Measurements from ENCODE around the gene STK11IP.

Gene STK11IP

DNA sequence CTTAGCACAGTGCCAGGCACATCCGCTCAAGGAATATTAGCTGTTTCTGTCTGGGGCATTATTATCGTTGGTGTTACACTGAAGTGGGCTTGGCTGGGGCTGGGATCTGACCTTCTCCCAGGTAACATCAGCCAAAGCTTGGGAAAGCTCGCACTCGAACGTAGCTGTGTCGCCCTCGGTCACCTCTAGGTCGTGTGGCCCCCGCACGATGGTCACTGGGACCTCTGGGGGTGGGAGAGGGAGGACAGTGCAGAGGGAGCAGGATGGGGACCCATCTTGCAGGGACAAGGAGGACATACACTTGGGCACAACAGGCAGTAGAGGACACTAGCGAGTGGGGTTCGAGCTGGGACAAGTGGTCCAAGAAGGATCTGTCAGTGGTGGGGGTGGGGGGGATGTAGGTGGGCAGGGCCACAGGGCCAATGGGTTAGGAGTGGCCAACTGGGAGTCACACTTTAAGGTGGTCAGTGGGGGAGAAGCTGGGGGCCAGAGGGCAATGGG, 44.1 kb upstream of the STK11IP start:
- no peaks in the 10 kb centered on the region for H3K9me3 ChIP-seq (ENCODE audit: insufficient read depth, low read length)
- no peaks in the 10 kb centered on the region for H3K36me3 ChIP-seq (ENCODE audit: low read length)
- H3K9ac ChIP-seq (ENCODE audit: low read length), result no peak overlapping the region
- no peak overlapping the region for H3K4me2 ChIP-seq (ENCODE audit: low read depth, low read length, poor library complexity, severe bottlenecking)
- TF ChIP-seq, protein P1, sequence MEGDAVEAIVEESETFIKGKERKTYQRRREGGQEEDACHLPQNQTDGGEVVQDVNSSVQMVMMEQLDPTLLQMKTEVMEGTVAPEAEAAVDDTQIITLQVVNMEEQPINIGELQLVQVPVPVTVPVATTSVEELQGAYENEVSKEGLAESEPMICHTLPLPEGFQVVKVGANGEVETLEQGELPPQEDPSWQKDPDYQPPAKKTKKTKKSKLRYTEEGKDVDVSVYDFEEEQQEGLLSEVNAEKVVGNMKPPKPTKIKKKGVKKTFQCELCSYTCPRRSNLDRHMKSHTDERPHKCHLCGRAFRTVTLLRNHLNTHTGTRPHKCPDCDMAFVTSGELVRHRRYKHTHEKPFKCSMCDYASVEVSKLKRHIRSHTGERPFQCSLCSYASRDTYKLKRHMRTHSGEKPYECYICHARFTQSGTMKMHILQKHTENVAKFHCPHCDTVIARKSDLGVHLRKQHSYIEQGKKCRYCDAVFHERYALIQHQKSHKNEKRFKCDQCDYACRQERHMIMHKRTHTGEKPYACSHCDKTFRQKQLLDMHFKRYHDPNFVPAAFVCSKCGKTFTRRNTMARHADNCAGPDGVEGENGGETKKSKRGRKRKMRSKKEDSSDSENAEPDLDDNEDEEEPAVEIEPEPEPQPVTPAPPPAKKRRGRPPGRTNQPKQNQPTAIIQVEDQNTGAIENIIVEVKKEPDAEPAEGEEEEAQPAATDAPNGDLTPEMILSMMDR (IDR thresholded peaks at IDR 0.05; ENCODE audit: insufficient read depth, low read length, poor library complexity, severe bottlenecking), result no peak
- TF ChIP-seq EZH2phosphoT487 (conservative IDR thresholded peaks at IDR 0.05; ENCODE audit: low read length), result no peak
- no peaks in the 10 kb centered on the region for H3F3A ChIP-seq (ENCODE audit: insufficient read depth)
- no peak overlapping the region for H2AFZ ChIP-seq (ENCODE audit: low read depth, low read length, severe bottlenecking)
- H3K9me2 ChIP-seq (replicated peaks; ENCODE audit: insufficient read depth, low read length), result no peaks in the 10 kb centered on the region
- no peak overlapping the region for H3K27ac ChIP-seq (ENCODE audit: low read depth, low read length)
- H3K27me3 ChIP-seq (ENCODE audit: low read length), result no peaks in the 10 kb centered on the region
- no peaks in the 10 kb centered on the region for H3K79me2 ChIP-seq (ENCODE audit: insufficient read depth, low read length)
- no peaks in the 10 kb centered on the region for H4K20me1 ChIP-seq (ENCODE audit: low read depth, low read length)
- no peak overlapping the region for H3K4me3 ChIP-seq (ENCODE audit: insufficient read depth, low read length, poor library complexity, severe bottlenecking)

DNA sequence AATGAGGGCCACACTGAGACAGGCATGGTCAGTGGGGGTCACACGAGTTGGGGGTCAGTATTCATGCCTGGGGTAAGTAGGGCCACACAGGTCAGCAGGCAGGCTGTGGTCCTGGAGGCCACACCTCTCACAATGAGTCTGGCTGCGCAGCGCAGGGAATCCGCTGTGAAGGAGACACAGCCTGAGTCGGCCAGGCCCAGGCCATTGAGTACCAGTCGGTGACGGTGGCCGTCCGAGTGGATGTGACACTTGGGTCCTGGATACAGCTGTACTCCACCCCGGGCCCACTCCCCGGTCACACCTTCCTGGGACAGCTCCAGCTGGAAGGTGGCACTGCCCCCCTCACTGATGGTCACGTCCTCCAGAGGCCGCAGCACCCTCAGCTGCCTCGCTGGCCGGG, 43.3 kb upstream of the STK11IP start:
- Histone ChIP-seq H3K9me2 (replicated peaks; ENCODE audit: insufficient read depth, low read length) (no peaks in the 10 kb centered on the region), H3K79me2 (ENCODE audit: insufficient read depth, low read length) (no peaks in the 10 kb centered on the region), H3K4me3 (ENCODE audit: insufficient read depth, low read length, poor library complexity, severe bottlenecking) (no peak overlapping the region), H3K27ac (ENCODE audit: low read depth, low read length) (no peak overlapping the region), H3K9me3 (ENCODE audit: insufficient read depth, low read length) (no peaks in the 10 kb centered on the region), H3K36me3 (ENCODE audit: low read length) (no peaks in the 10 kb centered on the region), H3K4me2 (ENCODE audit: low read depth, low read length, poor library complexity, severe bottlenecking) (no peak overlapping the region), H3F3A (ENCODE audit: insufficient read depth) (no peaks in the 10 kb centered on the region), H2AFZ (ENCODE audit: low read depth, low read length, severe bottlenecking) (no peak overlapping the region), H4K20me1 (ENCODE audit: low read depth, low read length) (no peaks in the 10 kb centered on the region), H3K27me3 (ENCODE audit: low read length) (no peaks in the 10 kb centered on the region), H3K9ac (ENCODE audit: low read length) (no peak overlapping the region)
- TF ChIP-seq, protein P1 (IDR thresholded peaks at IDR 0.05; ENCODE audit: insufficient read depth, low read length, poor library complexity, severe bottlenecking), result no peak
- no peak for TF ChIP-seq EZH2phosphoT487 (conservative IDR thresholded peaks at IDR 0.05; ENCODE audit: low read length)

DNA sequence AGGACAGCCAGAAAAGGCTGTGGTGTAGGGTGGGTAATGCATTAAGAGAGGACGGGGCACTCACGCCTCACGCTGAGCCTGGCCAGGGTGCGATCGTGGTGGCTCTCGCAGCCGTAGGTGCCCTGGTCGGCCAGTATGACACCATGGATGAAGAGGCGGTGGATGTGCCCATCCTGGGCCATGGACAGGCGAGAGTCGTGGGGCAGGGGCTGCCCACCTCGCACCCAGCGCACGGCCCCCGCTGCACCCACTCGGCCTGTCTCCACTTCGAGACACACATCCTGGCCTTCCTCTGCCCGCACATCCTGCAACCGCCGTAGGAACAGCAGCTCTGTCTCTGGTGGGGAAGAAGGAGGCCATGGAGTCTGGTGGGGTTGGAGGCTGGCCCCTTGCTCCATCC, 41.7 kb upstream of the STK11IP start:
- Histone ChIP-seq H3F3A (ENCODE audit: insufficient read depth) (no peaks in the 10 kb centered on the region), H2AFZ (ENCODE audit: low read depth, low read length, severe bottlenecking) (no peak overlapping the region), H3K27ac (ENCODE audit: low read depth, low read length) (no peak overlapping the region), H4K20me1 (ENCODE audit: low read depth, low read length) (no peaks in the 10 kb centered on the region), H3K4me3 (ENCODE audit: insufficient read depth, low read length, poor library complexity, severe bottlenecking) (no peak overlapping the region), H3K9ac (ENCODE audit: low read length) (no peak overlapping the region), H3K36me3 (ENCODE audit: low read length) (no peaks in the 10 kb centered on the region), H3K9me3 (ENCODE audit: insufficient read depth, low read length) (no peaks in the 10 kb centered on the region), H3K4me2 (ENCODE audit: low read depth, low read length, poor library complexity, severe bottlenecking) (no peak overlapping the region), H3K79me2 (ENCODE audit: insufficient read depth, low read length) (no peaks in the 10 kb centered on the region), H3K27me3 (ENCODE audit: low read length) (no peaks in the 10 kb centered on the region), H3K9me2 (replicated peaks; ENCODE audit: insufficient read depth, low read length) (no peaks in the 10 kb centered on the region)
- TF ChIP-seq, protein P1 (IDR thresholded peaks at IDR 0.05; ENCODE audit: insufficient read depth, low read length, poor library complexity, severe bottlenecking), result no peak
- no peak for TF ChIP-seq EZH2phosphoT487 (conservative IDR thresholded peaks at IDR 0.05; ENCODE audit: low read length)
